ENCODE results near the gene UFL1. TPM values are rescaled to one million over a fixed set of nuclear protein-coding genes. Genes with fewer than 3 reads are reported as not detected.
"Not testable (repeated sequence)": the region's sequence is repeated elsewhere in the genome, so short reads cannot be mapped to it uniquely, and the experiment has no call there.

Gene UFL1
- polyA plus RNA-seq, 1 donor (not counting 4 experiments of a cell fraction or from before 2014, with no cell fraction given): 13.1 TPM

DNA sequence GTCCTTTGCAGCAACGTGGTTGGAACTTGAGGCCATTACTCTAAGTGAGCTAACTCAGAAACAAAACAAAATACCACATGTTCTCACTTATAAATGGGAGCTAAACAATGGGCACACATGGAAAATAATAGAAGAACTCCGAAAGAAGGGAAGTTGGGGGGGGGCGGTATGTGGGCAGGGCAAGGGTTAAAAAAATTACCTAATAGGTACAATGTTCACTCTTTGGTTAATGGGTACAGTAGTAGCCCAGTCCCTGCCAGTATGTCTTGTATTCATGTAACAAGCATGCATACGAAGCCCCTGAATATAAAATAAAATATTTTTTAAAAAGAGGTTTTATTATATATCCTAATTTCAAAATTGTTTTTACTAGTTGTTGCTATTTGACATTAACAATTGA, 26.0 kb downstream of the UFL1 start:
- FAIRE-seq: no peak
- no peak for TF ChIP-seq EZH2 (IDR thresholded peaks at IDR 0.05; ENCODE audit: low read length)
- TF ChIP-seq, protein P1, sequence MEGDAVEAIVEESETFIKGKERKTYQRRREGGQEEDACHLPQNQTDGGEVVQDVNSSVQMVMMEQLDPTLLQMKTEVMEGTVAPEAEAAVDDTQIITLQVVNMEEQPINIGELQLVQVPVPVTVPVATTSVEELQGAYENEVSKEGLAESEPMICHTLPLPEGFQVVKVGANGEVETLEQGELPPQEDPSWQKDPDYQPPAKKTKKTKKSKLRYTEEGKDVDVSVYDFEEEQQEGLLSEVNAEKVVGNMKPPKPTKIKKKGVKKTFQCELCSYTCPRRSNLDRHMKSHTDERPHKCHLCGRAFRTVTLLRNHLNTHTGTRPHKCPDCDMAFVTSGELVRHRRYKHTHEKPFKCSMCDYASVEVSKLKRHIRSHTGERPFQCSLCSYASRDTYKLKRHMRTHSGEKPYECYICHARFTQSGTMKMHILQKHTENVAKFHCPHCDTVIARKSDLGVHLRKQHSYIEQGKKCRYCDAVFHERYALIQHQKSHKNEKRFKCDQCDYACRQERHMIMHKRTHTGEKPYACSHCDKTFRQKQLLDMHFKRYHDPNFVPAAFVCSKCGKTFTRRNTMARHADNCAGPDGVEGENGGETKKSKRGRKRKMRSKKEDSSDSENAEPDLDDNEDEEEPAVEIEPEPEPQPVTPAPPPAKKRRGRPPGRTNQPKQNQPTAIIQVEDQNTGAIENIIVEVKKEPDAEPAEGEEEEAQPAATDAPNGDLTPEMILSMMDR (optimal IDR thresholded peaks at IDR 0.05 in 1 of 3, IDR thresholded peaks at IDR 0.05 in 1 of 3, conservative IDR thresholded peaks at IDR 0.05 in 1 of 3; ENCODE audit: extremely low read depth in 1 of 3, insufficient read depth in 2 of 3, low read length in 3 of 3): no peak
- no peak for DNase-seq (ENCODE audit: low read depth, low spot score)
- Histone ChIP-seq H3K9me1 (ENCODE audit: control insufficient read depth, extremely low read depth, insufficient read depth, low read length) (no peaks in the 10 kb centered on the region), H3K36me3 (ENCODE audit: control insufficient read depth in 2 of 2, extremely low read depth in 1 of 2, insufficient read depth in 2 of 2, low read length in 2 of 2) (peaks cover 5 to 12% of the 10 kb centered on the region in 2 experiments), H3K9ac (ENCODE audit: control insufficient read depth, extremely low read depth, insufficient read depth, low read length) (no peak overlapping the region), H3K79me2 (ENCODE audit: control insufficient read depth, insufficient read depth, low read length) (no peaks in the 10 kb centered on the region), H3K27me3 (ENCODE audit: control insufficient read depth, extremely low read depth, insufficient read depth, low read length) (no peaks in the 10 kb centered on the region), H3K27ac (ENCODE audit: control insufficient read depth, insufficient read depth, low read length) (no peak overlapping the region), H2AFZ (ENCODE audit: control insufficient read depth, low read length) (no peak overlapping the region), H4K20me1 (ENCODE audit: control insufficient read depth, extremely low read depth, insufficient read depth, low read length) (no peaks in the 10 kb centered on the region), H3K4me3 (ENCODE audit: control insufficient read depth in 2 of 3, extremely low read depth in 1 of 3, insufficient read depth in 2 of 3, low read depth in 1 of 3, low read length in 3 of 3) (no peak overlapping the region), H3K4me2 (ENCODE audit: control insufficient read depth, extremely low read depth, insufficient read depth, low read depth, low read length) (no peak overlapping the region), H3K4me1 (ENCODE audit: control insufficient read depth, extremely low read depth, insufficient read depth, low read length) (no peaks in the 10 kb centered on the region), H3K9me3 (ENCODE audit: control insufficient read depth, low read depth, low read length) (no peaks in the 10 kb centered on the region)
- dilution Hi-C loops (cut with MboI; ENCODE audit: extremely low pct_ligation_motif_present, low sequenced_read_pairs): no loop called here

DNA sequence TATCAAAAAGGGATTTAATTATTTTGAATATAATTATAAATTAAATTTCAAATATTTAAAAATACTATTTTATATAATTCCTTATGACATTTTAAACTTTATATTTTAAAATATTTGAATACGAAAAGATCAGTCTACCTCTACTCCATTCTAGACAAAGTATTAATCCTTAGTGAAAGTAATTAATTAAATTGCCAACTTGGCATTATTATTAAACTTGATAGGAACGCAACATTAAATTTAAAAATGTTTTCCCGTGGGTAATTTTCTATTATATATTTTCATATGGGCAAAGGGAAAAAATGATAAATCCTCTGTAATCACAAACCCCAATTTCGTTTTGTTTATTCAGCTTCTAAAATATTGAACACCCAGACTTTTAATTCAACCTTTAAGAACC, 33.0 kb downstream of the UFL1 start:
- no peaks in the 10 kb centered on the region for H3K9me3 ChIP-seq (ENCODE audit: control insufficient read depth, low read depth, low read length)
- peaks cover 2 to 8% of the 10 kb centered on the region in 2 experiments for H3K36me3 ChIP-seq (ENCODE audit: control insufficient read depth in 2 of 2, extremely low read depth in 1 of 2, insufficient read depth in 2 of 2, low read length in 2 of 2)
- dilution Hi-C loops (cut with MboI; ENCODE audit: extremely low pct_ligation_motif_present, low sequenced_read_pairs): no loop called here
- no peak overlapping the region for H2AFZ ChIP-seq (ENCODE audit: control insufficient read depth, low read length)
- no peak overlapping the region for H3K9ac ChIP-seq (ENCODE audit: control insufficient read depth, extremely low read depth, insufficient read depth, low read length)
- no peaks in the 10 kb centered on the region for H3K79me2 ChIP-seq (ENCODE audit: control insufficient read depth, insufficient read depth, low read length)
- no peak overlapping the region for H3K4me3 ChIP-seq (ENCODE audit: control insufficient read depth in 2 of 3, extremely low read depth in 1 of 3, insufficient read depth in 2 of 3, low read depth in 1 of 3, low read length in 3 of 3)
- no peaks in the 10 kb centered on the region for H3K27me3 ChIP-seq (ENCODE audit: control insufficient read depth, extremely low read depth, insufficient read depth, low read length)
- H3K4me2 ChIP-seq (ENCODE audit: control insufficient read depth, extremely low read depth, insufficient read depth, low read depth, low read length): no peak overlapping the region
- H3K27ac ChIP-seq (ENCODE audit: control insufficient read depth, insufficient read depth, low read length): no peak overlapping the region
- no peaks in the 10 kb centered on the region for H4K20me1 ChIP-seq (ENCODE audit: control insufficient read depth, extremely low read depth, insufficient read depth, low read length)
- FAIRE-seq: no peak
- H3K9me1 ChIP-seq (ENCODE audit: control insufficient read depth, extremely low read depth, insufficient read depth, low read length): no peaks in the 10 kb centered on the region
- no peak for DNase-seq (ENCODE audit: low read depth, low spot score)
- no peaks in the 10 kb centered on the region for H3K4me1 ChIP-seq (ENCODE audit: control insufficient read depth, extremely low read depth, insufficient read depth, low read length)
- TF ChIP-seq EZH2 (IDR thresholded peaks at IDR 0.05; ENCODE audit: low read length): no peak
- TF ChIP-seq, protein P1 (optimal IDR thresholded peaks at IDR 0.05 in 1 of 3, IDR thresholded peaks at IDR 0.05 in 1 of 3, conservative IDR thresholded peaks at IDR 0.05 in 1 of 3; ENCODE audit: extremely low read depth in 1 of 3, insufficient read depth in 2 of 3, low read length in 3 of 3): no peak

DNA sequence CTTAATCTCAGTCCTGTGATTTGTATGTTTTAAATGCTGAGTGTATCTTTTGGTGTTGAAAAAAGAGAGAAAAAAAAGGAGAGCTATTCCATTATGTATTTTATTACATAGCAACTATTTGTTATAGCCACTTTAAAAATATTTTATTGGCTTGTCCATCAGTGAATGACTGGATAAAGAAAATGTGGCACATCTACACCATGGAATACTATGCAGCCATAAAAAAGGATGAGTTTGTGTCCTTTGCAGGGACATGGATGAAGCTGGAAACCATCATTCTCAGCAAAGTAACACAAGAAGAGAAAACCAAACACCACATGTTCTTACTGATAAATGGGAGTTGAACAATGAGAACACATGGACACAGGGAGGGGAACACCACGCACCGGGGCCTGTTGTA, 38.1 kb downstream of the UFL1 start:
- FAIRE-seq; H3K4me1 ChIP-seq (ENCODE audit: control insufficient read depth, extremely low read depth, insufficient read depth, low read length); H3K36me3 ChIP-seq (ENCODE audit: control insufficient read depth in 2 of 2, extremely low read depth in 1 of 2, insufficient read depth in 2 of 2, low read length in 2 of 2); dilution Hi-C loops (cut with MboI; ENCODE audit: extremely low pct_ligation_motif_present, low sequenced_read_pairs); H3K9me3 ChIP-seq (ENCODE audit: control insufficient read depth, low read depth, low read length); H3K27ac ChIP-seq (ENCODE audit: control insufficient read depth, insufficient read depth, low read length); H2AFZ ChIP-seq (ENCODE audit: control insufficient read depth, low read length); H3K9me1 ChIP-seq (ENCODE audit: control insufficient read depth, extremely low read depth, insufficient read depth, low read length); H3K4me3 ChIP-seq (ENCODE audit: control insufficient read depth in 2 of 3, extremely low read depth in 1 of 3, insufficient read depth in 2 of 3, low read depth in 1 of 3, low read length in 3 of 3); H3K9ac ChIP-seq (ENCODE audit: control insufficient read depth, extremely low read depth, insufficient read depth, low read length); H3K4me2 ChIP-seq (ENCODE audit: control insufficient read depth, extremely low read depth, insufficient read depth, low read depth, low read length); H3K27me3 ChIP-seq (ENCODE audit: control insufficient read depth, extremely low read depth, insufficient read depth, low read length); H4K20me1 ChIP-seq (ENCODE audit: control insufficient read depth, extremely low read depth, insufficient read depth, low read length); H3K79me2 ChIP-seq (ENCODE audit: control insufficient read depth, insufficient read depth, low read length); DNase-seq (ENCODE audit: low read depth, low spot score): not testable (repeated sequence)
